H1 (cell line): ENCODE results near the gene CUL2. TPM values are rescaled to one million over a fixed set of nuclear protein-coding genes. Genes with fewer than 3 reads are reported as not detected.

Experiments
- CTCF ChIA-PET: fragments of 300-600 bp; sonication (Branson Sonifier 250); formaldehyde crosslinking; loops from one replicate; lab custom pipeline; 2021; ENCODE audit not compliant: partially characterized antibody; lab: Charles Lee
- POLR2A ChIA-PET: fragments of 300-600 bp; sonication (Branson Sonifier 250); formaldehyde crosslinking; loops from one replicate; lab custom pipeline; 2021; ENCODE audit warnings: inconsistent platforms; ENCODE audit not compliant: partially characterized antibody; lab: Charles Lee
- DNase-seq, 2 experiments: peaks; one replicate each; pipeline versions ENCODE4 v3.0.0 to v3.0.0-alpha.2; 2010 to 2022; ENCODE audit warnings: low spot score in 2 of 2, low read depth in 1 of 2, mixed read lengths in 1 of 2
- FAIRE-seq: peaks from 2 replicates; lab custom pipeline; 2011; peaks lifted over from hg19 to GRCh38; lab: Jason Lieb, UNC
- H2AFZ ChIP-seq: 2 replicates; pipeline ENCODE4 v1.8.1; 2012; ENCODE audit warnings: low read length, inconsistent platforms
- H2AK5ac ChIP-seq: 2 replicates; pipeline ENCODE4 v1.6.1; 2013; ENCODE audit warnings: low read depth, low read length
- H2BK120ac ChIP-seq: replicated peaks from 2 replicates; pipeline ENCODE3; 2013; ENCODE audit warnings: low read depth, low read length, inconsistent platforms
- H2BK12ac ChIP-seq: 2 replicates; pipeline ENCODE4 v1.6.1; 2013; ENCODE audit warnings: low read depth, low read length
- H2BK15ac ChIP-seq: 2 replicates; pipeline ENCODE4 v1.6.1; 2013; ENCODE audit warnings: low read length
- H2BK20ac ChIP-seq: 2 replicates; pipeline ENCODE4 v1.6.1; 2013; ENCODE audit warnings: low read length
- H2BK5ac ChIP-seq: 2 replicates; pipeline ENCODE4 v1.6.1; 2013; ENCODE audit warnings: low read depth, low read length
- H3K14ac ChIP-seq: 2 replicates; pipeline ENCODE4 v1.6.1; 2013; ENCODE audit warnings: inconsistent platforms; ENCODE audit not compliant: insufficient read length
- H3K18ac ChIP-seq: 2 replicates; pipeline ENCODE4 v1.6.1; 2013; ENCODE audit warnings: low read length; ENCODE audit errors: extremely low read depth
- H3K23ac ChIP-seq: 2 replicates; pipeline ENCODE4 v1.6.1; 2013; ENCODE audit warnings: inconsistent platforms; ENCODE audit not compliant: insufficient read length
- H3K23me2 ChIP-seq: 2 replicates; pipeline ENCODE4 v1.6.1; 2013; ENCODE audit warnings: low read depth, low read length
- H3K27ac ChIP-seq: 2 replicates; pipeline ENCODE4 v1.6.1; 2011; ENCODE audit warnings: low read depth, low read length, inconsistent platforms
- H3K27me3 ChIP-seq, 4 experiments: replicated peaks in 1 of 4; 1 replicate in 1 of 4; 2 replicates in 3 of 4; pipeline versions ENCODE4 v1.6.1 to v1.8.1; 2011 to 2013; ENCODE audit warnings: low read length in 3 of 4, mild to moderate bottlenecking in 3 of 4, inconsistent platforms in 2 of 4, mixed read lengths in 2 of 4, moderate library complexity in 1 of 4; ENCODE audit not compliant: control insufficient read depth in 3 of 4, insufficient read depth in 3 of 4; ENCODE audit errors: extremely low read depth in 1 of 4
- H3K36me3 ChIP-seq, 4 experiments: 2 replicates each; pipeline versions ENCODE4 v1.6.1 to v1.8.1; 2011 to 2013; ENCODE audit warnings: mild to moderate bottlenecking in 4 of 4, low read length in 3 of 4, moderate library complexity in 2 of 4, control low read depth in 1 of 4, inconsistent platforms in 1 of 4; ENCODE audit not compliant: insufficient read depth in 4 of 4, control insufficient read depth in 2 of 4
- H3K4ac ChIP-seq: replicated peaks from 2 replicates; pipeline ENCODE3; 2013; ENCODE audit warnings: low read length, low read depth, mixed read lengths, inconsistent platforms; ENCODE audit not compliant: insufficient read length
- H3K4me1 ChIP-seq, 4 experiments: replicated peaks in 1 of 4; 1 replicate in 1 of 4; 2 replicates in 3 of 4; pipeline versions ENCODE4 v1.6.1 to v1.8.1; 2011 to 2013; ENCODE audit warnings: low read length in 3 of 4, inconsistent platforms in 2 of 4, mixed read lengths in 1 of 4; ENCODE audit not compliant: insufficient read depth in 4 of 4, control insufficient read depth in 3 of 4
- H3K4me2 ChIP-seq, 2 experiments: 2 replicates each; pipeline versions ENCODE4 v1.6.1 to v1.8.1; 2011 to 2013; ENCODE audit warnings: low read depth in 2 of 2, low read length in 2 of 2, control low read depth in 1 of 2, inconsistent platforms in 1 of 2, mild to moderate bottlenecking in 1 of 2; ENCODE audit not compliant: insufficient read depth in 1 of 2
- H3K4me3 ChIP-seq, 4 experiments: fragments of 200-600, 300-600 bp in 1 of 4; sonication (generic), shearing (Covaris generic), sonication (Bioruptor Twin) in 1 of 4; 2 replicates each; pipeline versions ENCODE4 v1.5.1 to v1.8.1; 2011 to 2016; ENCODE audit warnings: low read length in 4 of 4, low read depth in 3 of 4, control low read depth in 2 of 4, inconsistent platforms in 2 of 4, mild to moderate bottlenecking in 2 of 4, mixed read lengths in 1 of 4, moderate library complexity in 1 of 4; ENCODE audit not compliant: insufficient read depth in 2 of 4; ENCODE audit errors: extremely low read depth in 1 of 4
- H3K56ac ChIP-seq: replicated peaks from 2 replicates; pipeline ENCODE3; 2013; ENCODE audit warnings: low read depth, mild to moderate bottlenecking, mixed read lengths, low read length, inconsistent platforms; ENCODE audit not compliant: insufficient read length
- H3K79me1 ChIP-seq: 2 replicates; pipeline ENCODE4 v1.6.1; 2013; ENCODE audit warnings: low read depth, low read length, control low read depth
- H3K79me2 ChIP-seq, 2 experiments: 2 replicates each; pipeline versions ENCODE4 v1.6.1 to v1.8.1; 2012 to 2013; ENCODE audit warnings: low read length in 2 of 2, mild to moderate bottlenecking in 2 of 2, inconsistent platforms in 1 of 2; ENCODE audit not compliant: insufficient read depth in 2 of 2, control insufficient read depth in 1 of 2
- H3K9ac ChIP-seq, 4 experiments: replicated peaks in 1 of 4; 1 replicate in 1 of 4; 2 replicates in 3 of 4; pipeline versions ENCODE4 v1.6.1 to v1.8.1; 2011 to 2013; ENCODE audit warnings: low read depth in 3 of 4, low read length in 3 of 4, control low read depth in 2 of 4, mild to moderate bottlenecking in 2 of 4, moderate library complexity in 2 of 4, inconsistent platforms in 1 of 4; ENCODE audit errors: extremely low read depth in 1 of 4
- H3K9me3 ChIP-seq, 2 experiments: 2 replicates each; pipeline versions ENCODE4 v1.6.1 to v1.8.1; 2012 to 2013; ENCODE audit warnings: mild to moderate bottlenecking in 2 of 2, moderate library complexity in 2 of 2, control low read depth in 1 of 2, inconsistent platforms in 1 of 2, low read depth in 1 of 2, low read length in 1 of 2, mixed read lengths in 1 of 2; ENCODE audit not compliant: insufficient read depth in 2 of 2
- H4K20me1 ChIP-seq, 2 experiments: replicated peaks in 1 of 2; 2 replicates each; pipeline versions ENCODE3 to v1.8.1; 2011 to 2013; ENCODE audit warnings: inconsistent platforms in 2 of 2, low read length in 2 of 2, mild to moderate bottlenecking in 1 of 2; ENCODE audit not compliant: insufficient read depth in 2 of 2, control insufficient read depth in 1 of 2
- H4K5ac ChIP-seq: 2 replicates; pipeline ENCODE4 v1.6.1; 2013; ENCODE audit warnings: low read length, low read depth, mixed read lengths, inconsistent platforms; ENCODE audit not compliant: insufficient read length
- H4K8ac ChIP-seq: 2 replicates; pipeline ENCODE4 v1.8.0; 2013; ENCODE audit warnings: mild to moderate bottlenecking, moderate library complexity, low read length, inconsistent platforms; ENCODE audit not compliant: insufficient read depth; ENCODE audit errors: extremely low read depth
- H4K91ac ChIP-seq: replicated peaks from 2 replicates; pipeline ENCODE3; 2013; ENCODE audit warnings: low read length, mixed read lengths, inconsistent platforms; ENCODE audit not compliant: insufficient read length
- BCL11A ChIP-seq, 2 experiments: IDR thresholded peaks; one replicate each; pipeline ENCODE4 v1.6.1; 2011; ENCODE audit warnings: low read depth in 2 of 2, low read length in 2 of 2, mild to moderate bottlenecking in 2 of 2
- CBX5 ChIP-seq: fragments of 300-800, 300-1000 bp; sonication (generic); IDR thresholded peaks from 2 replicates; pipeline ENCODE4 v1.7.1; 2016; ENCODE audit warnings: antibody characterized with exemption, low read length, low read depth
- CHD1 ChIP-seq: IDR thresholded peaks from 2 replicates; pipeline ENCODE4 v1.6.1; 2012; ENCODE audit warnings: low read depth, low read length, improper control_type of control experiment
- CHD2 ChIP-seq: IDR thresholded peaks from 2 replicates; pipeline ENCODE4 v1.6.1; 2012; ENCODE audit warnings: low read length, improper control_type of control experiment
- EZH2 ChIP-seq: fragments of 200-600 bp; sonication (generic); IDR thresholded peaks from 2 replicates; pipeline ENCODE4 v1.7.1; 2012; ENCODE audit warnings: low read depth, mild to moderate bottlenecking, moderate library complexity, low read length, inconsistent platforms; ENCODE audit not compliant: severe bottlenecking
- FOSL1 ChIP-seq: IDR thresholded peaks from 2 replicates; pipeline ENCODE4 v1.6.1; 2011; ENCODE audit warnings: mild to moderate bottlenecking, low read depth, low read length, moderate library complexity; ENCODE audit not compliant: insufficient read depth
- KDM5A ChIP-seq: fragments of 200-600 bp; IDR thresholded peaks from 2 replicates; pipeline ENCODE4 v1.7.1; 2012; ENCODE audit warnings: mild to moderate bottlenecking, low read length, inconsistent platforms, mixed read lengths
- NRF1 ChIP-seq: IDR thresholded peaks from 2 replicates; pipeline ENCODE4 v1.6.1; 2011; ENCODE audit warnings: mild to moderate bottlenecking, low read depth, low read length, improper control_type of control experiment
- SAP30 ChIP-seq: fragments of 300-600 bp; sonication (generic); IDR thresholded peaks from 2 replicates; pipeline ENCODE4 v1.7.1; 2012; ENCODE audit warnings: low read length, moderate library complexity, mild to moderate bottlenecking, inconsistent platforms; ENCODE audit not compliant: insufficient read depth, insufficient replicate concordance
- SP1 ChIP-seq: IDR thresholded peaks from 2 replicates; pipeline ENCODE4 v1.6.1; 2011; ENCODE audit warnings: low read depth, low read length
- SP2 ChIP-seq: IDR thresholded peaks from 2 replicates; pipeline ENCODE4 v1.6.1; 2012; ENCODE audit warnings: mild to moderate bottlenecking, low read length, inconsistent platforms
- TEAD4 ChIP-seq: IDR thresholded peaks from 2 replicates; pipeline ENCODE4 v1.6.1; 2012; ENCODE audit warnings: low read depth, low read length, inconsistent platforms, mixed read lengths
- YY1 ChIP-seq: IDR thresholded peaks from 2 replicates; pipeline ENCODE4 v1.6.1; 2011; ENCODE audit warnings: low read depth, mild to moderate bottlenecking, low read length
- WGBS, 2 experiments: shearing (Covaris generic) in 1 of 2; methylation state at CpG; one replicate each; pipeline versions ENCODE4 v1.1.6 to v1.1.7; 2013 to 2015; ENCODE audit warnings: low lambda C conversion rate in 2 of 2, mixed read lengths in 2 of 2, inconsistent platforms in 1 of 2, low coverage in 1 of 2, missing lambda C conversion rate in 1 of 2; ENCODE audit not compliant: insufficient replicate concordance in 2 of 2, insufficient coverage in 1 of 2, insufficient read length in 1 of 2; ENCODE audit errors: extremely low coverage in 1 of 2, missing lambda C conversion rate in 1 of 2; 5-methylcytosine and 5-hydroxymethylcytosine counted together
- polyA plus RNA-seq, 7 experiments: library from polyadenylated mRNA; depleted of rRNA in 3 of 7; stranded (reverse) in 5 of 7; unstranded in 2 of 7; fragments of >200 nt in 5 of 7; fragments of 200-250 nt in 2 of 7; gene quantifications; 1 replicate in 5 of 7; 2 replicates in 1 of 7; 4 replicates in 1 of 7; pipeline versions ENCODE4 v1.2.1 to v1.2.3, GENCODE V29; 2011 to 2013; ENCODE audit warnings: missing spikeins in 2 of 7, mixed read lengths in 2 of 7
- total RNA-seq: library from RNA; stranded (reverse); fragmentation: NEBNext Ultra II Directional; extraction: Animal tissue kit (Norgen Biotek cat#: 25700); gene quantifications from 2 replicates; pipeline ENCODE4 v1.2.1, GENCODE V29; 2021
- TF ChIP-seq, protein P1 (sequence below): IDR thresholded peaks from 2 replicates; pipeline ENCODE4 v1.6.1; 2011; ENCODE audit warnings: low read length, improper control_type of control experiment

Gene CUL2
- total and polyA plus RNA-seq, 2 of the 8 experiments (the other 6 are each of a cell fraction or from before 2014, with no cell fraction given) = 10.2 to 43.1 TPM

DNA sequence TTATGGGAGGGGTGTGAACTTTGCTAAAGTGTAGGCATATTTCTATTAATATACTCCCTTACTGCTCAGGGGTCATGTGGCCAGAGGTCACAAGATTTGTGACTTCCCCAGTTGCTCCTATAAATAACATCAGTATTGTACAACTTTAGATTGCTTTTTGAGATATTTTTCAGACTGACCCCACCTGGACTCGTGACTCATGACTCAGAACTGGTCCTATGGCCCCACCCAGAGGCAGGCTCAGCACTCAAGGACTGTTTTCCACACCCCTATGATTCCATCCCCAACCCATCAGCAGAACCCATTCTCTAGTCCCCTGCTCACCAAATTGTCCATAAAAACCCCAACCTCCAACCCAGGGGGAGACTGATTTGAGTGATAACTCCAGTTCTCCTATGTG lies 2.7 kb upstream of the CUL2 start:
- no peaks in the 10 kb centered on the region for H3K27me3 ChIP-seq
- no peak overlapping the region for H2BK12ac ChIP-seq
- H4K20me1 ChIP-seq = no peaks in the 10 kb centered on the region
- no peak overlapping the region for H4K8ac ChIP-seq
- no peaks in the 10 kb centered on the region for H3K36me3 ChIP-seq
- no peak overlapping the region for H3K4me3 ChIP-seq
- no peak overlapping the region for H3K4ac ChIP-seq
- H2BK5ac ChIP-seq = no peak overlapping the region
- peaks cover 6% of the 10 kb centered on the region for H3K23me2 ChIP-seq
- no peak overlapping the region for H3K23ac ChIP-seq
- H2BK15ac ChIP-seq = no peak overlapping the region
- no peaks in the 10 kb centered on the region for H3K79me1 ChIP-seq
- H3K18ac ChIP-seq = no peak overlapping the region
- H3K4me2 ChIP-seq = no peak overlapping the region
- no peak for FAIRE-seq
- H2AFZ ChIP-seq = no peak overlapping the region
- no peaks in the 10 kb centered on the region for H3K4me1 ChIP-seq
- no peak overlapping the region for H3K56ac ChIP-seq
- no peak overlapping the region for H2BK20ac ChIP-seq
- peaks cover 0 to 17% of the 10 kb centered on the region in 2 experiments; a peak in 2 of 4 replicates for H3K79me2 ChIP-seq
- no peak for DNase-seq
- no peak overlapping the region for H2AK5ac ChIP-seq
- H3K14ac ChIP-seq = no peak overlapping the region
- ChIA-PET CTCF (no interaction called here), POLR2A (no interaction called here)
- H3K9me3 ChIP-seq = peaks cover 0 to 6% of the 10 kb centered on the region in 2 experiments; a peak in 2 of 4 replicates
- H2BK120ac ChIP-seq = no peak overlapping the region
- no peak overlapping the region; a peak in 1 of 7 replicates for H3K9ac ChIP-seq
- H4K91ac ChIP-seq = no peak overlapping the region
- H4K5ac ChIP-seq = no peak overlapping the region
- no peak overlapping the region for H3K27ac ChIP-seq
- WGBS, 2 experiments = 100% methylated on average over 1 of the region's 1 CpG; no CpG with 5 or more reads in 1 of the 2 experiments
- TF ChIP-seq CBX5 = no peak
- TF ChIP-seq BCL11A (IDR thresholded peaks at IDR 0.05; ENCODE audit: low read depth in 2 of 2, low read length in 2 of 2) = no peak
- TF ChIP-seq CHD1 = no peak
- no peak for TF ChIP-seq FOSL1
- no peak for TF ChIP-seq SP1
- no peak for TF ChIP-seq NRF1
- no peak for TF ChIP-seq YY1
- TF ChIP-seq CHD2 = no peak
- TF ChIP-seq SP2 = no peak
- TF ChIP-seq KDM5A = no peak
- TF ChIP-seq, protein P1, sequence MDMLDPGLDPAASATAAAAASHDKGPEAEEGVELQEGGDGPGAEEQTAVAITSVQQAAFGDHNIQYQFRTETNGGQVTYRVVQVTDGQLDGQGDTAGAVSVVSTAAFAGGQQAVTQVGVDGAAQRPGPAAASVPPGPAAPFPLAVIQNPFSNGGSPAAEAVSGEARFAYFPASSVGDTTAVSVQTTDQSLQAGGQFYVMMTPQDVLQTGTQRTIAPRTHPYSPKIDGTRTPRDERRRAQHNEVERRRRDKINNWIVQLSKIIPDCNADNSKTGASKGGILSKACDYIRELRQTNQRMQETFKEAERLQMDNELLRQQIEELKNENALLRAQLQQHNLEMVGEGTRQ = no peak
- no peak for TF ChIP-seq EZH2
- TF ChIP-seq SAP30 = no peak
- no peak for TF ChIP-seq TEAD4
